Panc1 (cell line): ENCODE results near the gene PLCH1. TPM values are rescaled to one million over a fixed set of nuclear protein-coding genes. Genes with fewer than 3 reads are reported as not detected.

Experiments
- ATAC-seq: fragments of 200-7000 bp; cut with Tn5 transposase; 2 replicates; pipeline ENCODE4 v1.9.1; 2020; ENCODE audit warnings: mild to moderate bottlenecking, moderate library complexity
- BruUV-seq: library from RNA; stranded (reverse); fragments of 400-500 nt; replicated peaks from 2 replicates; lab custom pipeline; 2021; lab: Mats Ljungman, UMichigan
- CTCF ChIA-PET: fragments of 300-600 bp; sonication (Branson Sonifier 250); formaldehyde crosslinking; loops from one replicate; lab custom pipeline; 2022; ENCODE audit warnings: antibody characterized with exemption; lab: Charles Lee
- POLR2A ChIA-PET: fragments of 300-600 bp; sonication (Branson Sonifier 250); formaldehyde crosslinking; loops from one replicate; lab custom pipeline; 2022; ENCODE audit warnings: antibody characterized with exemption; lab: Charles Lee
- DNase-seq: peaks from one replicate; pipeline ENCODE4 v3.0.0-alpha.2; 2010; ENCODE audit warnings: low read depth, low spot score
- H3K27ac ChIP-seq: 2 replicates; pipeline ENCODE4 v1.5.1; 2011; ENCODE audit warnings: mild to moderate bottlenecking, low read length, inconsistent platforms
- H3K27me3 ChIP-seq: fragments of 200-500 bp; sonication (Bioruptor generic); 2 replicates; pipeline ENCODE4 v1.6.0; 2014; ENCODE audit warnings: low read length, inconsistent platforms; ENCODE audit not compliant: control insufficient read depth, insufficient read depth
- H3K36me3 ChIP-seq: fragments of 200-500 bp; sonication (Bioruptor generic); 2 replicates; pipeline ENCODE4 v1.5.1; 2014; ENCODE audit warnings: inconsistent platforms, mild to moderate bottlenecking, low read length, moderate library complexity; ENCODE audit not compliant: control insufficient read depth, insufficient read depth
- H3K4me1 ChIP-seq: 2 replicates; pipeline ENCODE4 v1.5.1; 2011; ENCODE audit warnings: inconsistent platforms, mild to moderate bottlenecking, low read length, moderate library complexity; ENCODE audit not compliant: control insufficient read depth, insufficient read depth
- H3K4me3 ChIP-seq, 2 experiments: 2 replicates each; pipeline ENCODE4 v1.5.1; 2011 to 2012; ENCODE audit warnings: low read depth in 2 of 2, low read length in 2 of 2, mild to moderate bottlenecking in 2 of 2, inconsistent platforms in 1 of 2, moderate library complexity in 1 of 2
- H3K9me3 ChIP-seq: fragments of 200-500 bp; sonication (Bioruptor generic); 2 replicates; pipeline ENCODE4 v1.5.1; 2014; ENCODE audit warnings: low read depth, mild to moderate bottlenecking, inconsistent platforms, low read length, moderate library complexity; ENCODE audit not compliant: control insufficient read depth, insufficient read depth
- POLR2AphosphoS5 ChIP-seq: IDR thresholded peaks from 2 replicates; pipeline ENCODE4 v1.6.1; 2012; ENCODE audit warnings: mild to moderate bottlenecking, low read depth, low read length, moderate library complexity
- SIN3A ChIP-seq: IDR thresholded peaks from 2 replicates; pipeline ENCODE4 v1.6.1; 2012; ENCODE audit warnings: low read depth, mild to moderate bottlenecking, low read length, moderate library complexity, borderline replicate concordance; ENCODE audit not compliant: insufficient read depth
- TCF7L2 ChIP-seq: IDR thresholded peaks from 2 replicates; pipeline ENCODE4 v1.6.1; 2011; ENCODE audit warnings: mild to moderate bottlenecking, low read depth, low read length, inconsistent platforms
- in situ Hi-C: cut with HindIII; loops from 2 replicates; pipeline ENCODE4 v1.10.0; 2016; ENCODE audit warnings: low sequenced_read_pairs, low pct_unique_long_range_greater_than_20kb
- intact Hi-C: fragments of 100-400 bp; cut with micrococcal nuclease; formaldehyde crosslinking; loops from one replicate; pipeline ENCODE4 v1.10.0; 2022; ENCODE audit not compliant: unreplicated experiment
- total RNA-seq: library from RNA; stranded (reverse); gene quantifications from one replicate; pipeline ENCODE4 v1.2.1, GENCODE V29; 2021; ENCODE audit not compliant: unreplicated experiment
- TF ChIP-seq, protein P1 (sequence below): fragments of 450-650 bp; IDR thresholded peaks from 2 replicates; pipeline ENCODE4 v1.5.1; 2017; ENCODE audit warnings: mild to moderate bottlenecking
- TF ChIP-seq, protein P2 (sequence below), 2 experiments: IDR thresholded peaks; 2 replicates each; pipeline ENCODE4 v1.6.1; 2011 to 2012; ENCODE audit warnings: low read depth in 2 of 2, control low read depth in 1 of 2, low read length in 1 of 2, mild to moderate bottlenecking in 1 of 2, moderate library complexity in 1 of 2; ENCODE audit not compliant: insufficient read depth in 1 of 2

Gene PLCH1
- total RNA-seq, 1 experiment from 2014 or later, result 0.03 TPM

DNA sequence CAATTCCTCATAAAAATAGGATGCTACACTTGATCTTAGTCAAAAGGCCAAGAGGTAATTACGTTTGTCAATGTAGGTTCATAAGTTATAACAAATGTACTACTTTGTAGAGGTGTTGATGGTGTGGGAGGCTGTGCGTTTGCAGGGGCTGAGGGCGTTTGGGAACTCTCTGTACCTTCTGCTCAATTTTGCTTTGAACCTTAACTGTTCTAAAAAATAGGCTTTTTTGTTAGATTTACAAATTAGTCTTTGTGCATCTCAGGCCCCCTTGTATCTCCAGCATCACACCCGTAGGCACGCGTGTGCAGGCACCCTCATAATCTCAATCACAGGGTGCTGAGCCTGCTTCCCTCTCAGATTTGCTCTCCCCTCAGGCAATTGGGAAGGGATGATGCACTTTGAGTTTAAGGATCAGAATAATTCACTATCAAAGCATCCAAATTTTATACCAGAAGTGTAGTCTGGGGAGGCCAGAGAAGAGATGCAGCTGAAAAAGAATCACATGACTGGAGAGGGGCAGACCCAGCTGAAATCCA is 415.3 kb downstream of the PLCH1 start:
- H3K27ac ChIP-seq, result no peak overlapping the region
- H3K27me3 ChIP-seq, result no peaks in the 10 kb centered on the region; the same call in 1 of the 2 replicates
- ChIA-PET POLR2A (no interaction called here), CTCF (no interaction called here)
- no TSS peak for BruUV-seq
- no peaks in the 10 kb centered on the region for H3K4me1 ChIP-seq
- H3K36me3 ChIP-seq, result no peaks in the 10 kb centered on the region
- no peak for DNase-seq
- TF ChIP-seq TCF7L2, result no peak
- TF ChIP-seq, protein P1, sequence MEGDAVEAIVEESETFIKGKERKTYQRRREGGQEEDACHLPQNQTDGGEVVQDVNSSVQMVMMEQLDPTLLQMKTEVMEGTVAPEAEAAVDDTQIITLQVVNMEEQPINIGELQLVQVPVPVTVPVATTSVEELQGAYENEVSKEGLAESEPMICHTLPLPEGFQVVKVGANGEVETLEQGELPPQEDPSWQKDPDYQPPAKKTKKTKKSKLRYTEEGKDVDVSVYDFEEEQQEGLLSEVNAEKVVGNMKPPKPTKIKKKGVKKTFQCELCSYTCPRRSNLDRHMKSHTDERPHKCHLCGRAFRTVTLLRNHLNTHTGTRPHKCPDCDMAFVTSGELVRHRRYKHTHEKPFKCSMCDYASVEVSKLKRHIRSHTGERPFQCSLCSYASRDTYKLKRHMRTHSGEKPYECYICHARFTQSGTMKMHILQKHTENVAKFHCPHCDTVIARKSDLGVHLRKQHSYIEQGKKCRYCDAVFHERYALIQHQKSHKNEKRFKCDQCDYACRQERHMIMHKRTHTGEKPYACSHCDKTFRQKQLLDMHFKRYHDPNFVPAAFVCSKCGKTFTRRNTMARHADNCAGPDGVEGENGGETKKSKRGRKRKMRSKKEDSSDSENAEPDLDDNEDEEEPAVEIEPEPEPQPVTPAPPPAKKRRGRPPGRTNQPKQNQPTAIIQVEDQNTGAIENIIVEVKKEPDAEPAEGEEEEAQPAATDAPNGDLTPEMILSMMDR, result no peak
- TF ChIP-seq, protein P2, sequence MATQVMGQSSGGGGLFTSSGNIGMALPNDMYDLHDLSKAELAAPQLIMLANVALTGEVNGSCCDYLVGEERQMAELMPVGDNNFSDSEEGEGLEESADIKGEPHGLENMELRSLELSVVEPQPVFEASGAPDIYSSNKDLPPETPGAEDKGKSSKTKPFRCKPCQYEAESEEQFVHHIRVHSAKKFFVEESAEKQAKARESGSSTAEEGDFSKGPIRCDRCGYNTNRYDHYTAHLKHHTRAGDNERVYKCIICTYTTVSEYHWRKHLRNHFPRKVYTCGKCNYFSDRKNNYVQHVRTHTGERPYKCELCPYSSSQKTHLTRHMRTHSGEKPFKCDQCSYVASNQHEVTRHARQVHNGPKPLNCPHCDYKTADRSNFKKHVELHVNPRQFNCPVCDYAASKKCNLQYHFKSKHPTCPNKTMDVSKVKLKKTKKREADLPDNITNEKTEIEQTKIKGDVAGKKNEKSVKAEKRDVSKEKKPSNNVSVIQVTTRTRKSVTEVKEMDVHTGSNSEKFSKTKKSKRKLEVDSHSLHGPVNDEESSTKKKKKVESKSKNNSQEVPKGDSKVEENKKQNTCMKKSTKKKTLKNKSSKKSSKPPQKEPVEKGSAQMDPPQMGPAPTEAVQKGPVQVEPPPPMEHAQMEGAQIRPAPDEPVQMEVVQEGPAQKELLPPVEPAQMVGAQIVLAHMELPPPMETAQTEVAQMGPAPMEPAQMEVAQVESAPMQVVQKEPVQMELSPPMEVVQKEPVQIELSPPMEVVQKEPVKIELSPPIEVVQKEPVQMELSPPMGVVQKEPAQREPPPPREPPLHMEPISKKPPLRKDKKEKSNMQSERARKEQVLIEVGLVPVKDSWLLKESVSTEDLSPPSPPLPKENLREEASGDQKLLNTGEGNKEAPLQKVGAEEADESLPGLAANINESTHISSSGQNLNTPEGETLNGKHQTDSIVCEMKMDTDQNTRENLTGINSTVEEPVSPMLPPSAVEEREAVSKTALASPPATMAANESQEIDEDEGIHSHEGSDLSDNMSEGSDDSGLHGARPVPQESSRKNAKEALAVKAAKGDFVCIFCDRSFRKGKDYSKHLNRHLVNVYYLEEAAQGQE (IDR thresholded peaks at IDR 0.05; ENCODE audit: insufficient read depth in 1 of 2, low read depth in 2 of 2, low read length in 1 of 2), result no peak
- no peak for TF ChIP-seq POLR2AphosphoS5
- TF ChIP-seq SIN3A, result no peak
- intact Hi-C loops, result no loop called here
- ATAC-seq, result no peak
- H3K9me3 ChIP-seq, result no peaks in the 10 kb centered on the region
- in situ Hi-C loops, result no loop called here
- H3K4me3 ChIP-seq, result no peak overlapping the region

DNA sequence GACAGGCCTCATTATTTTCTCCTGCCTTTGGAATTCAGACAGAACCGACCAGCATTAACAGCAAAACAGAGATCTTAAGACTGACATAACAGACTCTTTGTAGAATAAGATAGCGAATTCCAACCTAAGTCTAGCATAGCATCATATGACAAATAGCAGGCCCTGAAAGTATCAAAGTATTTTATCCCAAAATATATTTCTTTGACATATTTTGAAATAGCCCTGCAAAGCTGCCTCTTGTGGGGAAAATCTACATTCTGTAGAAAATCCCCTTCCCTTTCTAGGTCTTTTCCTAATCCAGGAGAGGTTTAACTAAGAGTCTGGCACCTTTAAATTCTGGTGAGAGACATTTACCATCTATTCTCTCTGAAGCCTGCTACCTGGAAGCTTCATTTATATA is 417.0 kb downstream of the PLCH1 start:
- no peaks in the 10 kb centered on the region for H3K36me3 ChIP-seq
- ChIA-PET POLR2A (no interaction called here), CTCF (no interaction called here)
- no peaks in the 10 kb centered on the region for H3K4me1 ChIP-seq
- DNase-seq (no peak), ATAC-seq (no peak)
- in situ Hi-C loops, result no loop called here
- H3K27me3 ChIP-seq, result no peaks in the 10 kb centered on the region; the same call in 1 of the 2 replicates
- no peak overlapping the region for H3K4me3 ChIP-seq
- H3K27ac ChIP-seq, result no peak overlapping the region
- no peaks in the 10 kb centered on the region for H3K9me3 ChIP-seq
- intact Hi-C loops, result no loop called here
- no TSS peak for BruUV-seq
- TF ChIP-seq, protein P2 (IDR thresholded peaks at IDR 0.05; ENCODE audit: insufficient read depth in 1 of 2, low read depth in 2 of 2, low read length in 1 of 2), result no peak
- TF ChIP-seq SIN3A, result no peak
- no peak for TF ChIP-seq POLR2AphosphoS5
- TF ChIP-seq, protein P1, result no peak
- TF ChIP-seq TCF7L2, result no peak
